HuH-7.5 (cell line): ENCODE data around the gene KMT2D.

Source experiments
- DNase-seq: peaks from one replicate; pipeline ENCODE4 v3.0.0; 2011; ENCODE audit warnings: low spot score

Gene KMT2D

GRCh38 chr12:49060237-49061156 is at the start of gene KMT2D:
Gene KMT2D (minus strand): TSS chr12:49060794. CDS start chr12:49055324, 5,470 bp downstream.
- peak; percentile 98 for DNase-seq

- no peak for DNase-seq
These were observed 49.3 kb upstream of the KMT2D start for GRCh38 chr12:49109641-49110463.

- peak; percentile 30 for DNase-seq
These were observed 48.4 kb upstream of the KMT2D start for GRCh38 chr12:49108958-49109404.

- DNase-seq: no peak
These were observed 45.0 kb upstream of the KMT2D start for GRCh38 chr12:49105504-49106084.

- no peak for DNase-seq
These were observed 44.2 kb upstream of the KMT2D start for GRCh38 chr12:49104822-49105221.

GRCh38 chr12:49100380-49100779 is 39.8 kb upstream of the KMT2D start:
- no peak for DNase-seq

GRCh38 chr12:49098703-49099102 is 38.1 kb upstream of the KMT2D start:
- no peak for DNase-seq

GRCh38 chr12:49098035-49098451 is 37.4 kb upstream of the KMT2D start:
- peak; percentile 79 for DNase-seq

- no peak for DNase-seq
These were observed 36.8 kb upstream of the KMT2D start for GRCh38 chr12:49097381-49097780.

GRCh38 chr12:49094975-49095365 is 34.4 kb upstream of the KMT2D start:
- DNase-seq: no peak

GRCh38 chr12:49094160-49094974 is 33.8 kb upstream of the KMT2D start, which contains the start of gene DHH:
Gene DHH (minus strand): TSS chr12:49094801. CDS start chr12:49094512, 289 bp downstream.
- DNase-seq: no peak

GRCh38 chr12:49093792-49094159 is 33.2 kb upstream of the KMT2D start:
- no peak for DNase-seq

- no peak for DNase-seq
These were observed 32.3 kb upstream of the KMT2D start for GRCh38 chr12:49092816-49093406.

- DNase-seq: peak; percentile 96
These were observed 31.7 kb upstream of the KMT2D start for GRCh38 chr12:49092086-49092815.

- no peak for DNase-seq
These were observed 31.2 kb upstream of the KMT2D start for GRCh38 chr12:49091836-49092085.

GRCh38 chr12:49091056-49091835 is 30.7 kb upstream of the KMT2D start:
- DNase-seq: no peak

- DNase-seq: no peak
These were observed 29.5 kb upstream of the KMT2D start for GRCh38 chr12:49089821-49090773.

GRCh38 chr12:49088932-49089330 is 28.3 kb upstream of the KMT2D start:
- no peak for DNase-seq
